GM18517 (cell line): ENCODE measurements around the gene PPP1R36.
"Not testable (repeated sequence)": the region's sequence is repeated elsewhere in the genome, so short reads cannot be mapped to it uniquely, and the experiment has no call there.

Source experiments
- ATAC-seq: cut with Tn5 transposase; IDR thresholded peaks from one replicate; pipeline ENCODE4 v1.9.1; 2021; ENCODE audit warnings: mild to moderate bottlenecking, moderate library complexity; ENCODE audit not compliant: unreplicated experiment

PPP1R36 gene

DNA sequence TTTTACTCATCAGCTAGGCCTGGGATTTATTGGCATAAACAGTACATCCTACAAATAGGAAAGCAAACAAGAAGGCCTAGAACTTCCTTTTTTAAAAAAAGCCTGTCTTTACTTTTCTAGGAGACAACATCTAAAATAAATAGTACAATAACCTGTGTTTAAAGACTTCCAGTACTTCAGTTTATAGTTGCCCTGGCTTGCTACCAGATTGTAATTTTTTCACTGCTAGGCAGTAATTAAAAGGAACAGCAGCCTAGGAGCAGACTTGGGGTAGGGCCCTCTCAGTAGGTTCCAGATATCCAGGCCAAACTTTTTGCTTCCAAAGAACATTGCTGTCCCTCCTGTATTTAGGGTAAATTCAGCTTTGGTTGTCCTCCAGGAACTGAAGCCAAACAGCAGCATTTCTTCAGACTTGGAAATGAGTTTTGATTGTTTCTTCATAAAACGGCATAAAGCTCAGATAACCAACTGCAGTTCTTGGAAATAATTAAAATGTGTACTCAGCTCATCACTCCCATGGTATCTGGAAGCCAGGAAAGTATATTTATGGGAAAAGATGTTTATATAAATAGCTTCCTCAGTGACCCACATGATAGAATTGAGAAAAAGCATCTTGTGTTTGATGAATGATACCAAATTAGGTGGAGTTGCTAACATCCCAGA lies 61.7 kb downstream of the PPP1R36 start:
- no peak for ATAC-seq

DNA sequence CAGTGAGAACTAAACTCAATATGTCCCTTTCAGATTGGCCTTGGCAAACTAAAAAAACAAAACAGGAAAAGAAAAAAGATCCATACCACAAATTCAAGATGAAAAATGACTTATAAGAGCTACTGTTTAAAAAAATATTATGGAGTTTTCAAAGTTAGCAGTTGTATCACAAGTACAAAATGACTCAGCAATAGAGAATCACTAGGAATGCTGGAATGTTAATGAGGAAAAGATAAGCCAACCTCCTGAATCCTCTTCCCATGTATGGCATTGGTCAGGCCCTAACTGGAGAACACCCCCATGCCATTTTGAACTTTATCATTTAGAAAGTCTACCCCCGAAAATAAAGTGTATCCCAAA lies 62.2 kb downstream of the PPP1R36 start:
- ATAC-seq = no peak

DNA sequence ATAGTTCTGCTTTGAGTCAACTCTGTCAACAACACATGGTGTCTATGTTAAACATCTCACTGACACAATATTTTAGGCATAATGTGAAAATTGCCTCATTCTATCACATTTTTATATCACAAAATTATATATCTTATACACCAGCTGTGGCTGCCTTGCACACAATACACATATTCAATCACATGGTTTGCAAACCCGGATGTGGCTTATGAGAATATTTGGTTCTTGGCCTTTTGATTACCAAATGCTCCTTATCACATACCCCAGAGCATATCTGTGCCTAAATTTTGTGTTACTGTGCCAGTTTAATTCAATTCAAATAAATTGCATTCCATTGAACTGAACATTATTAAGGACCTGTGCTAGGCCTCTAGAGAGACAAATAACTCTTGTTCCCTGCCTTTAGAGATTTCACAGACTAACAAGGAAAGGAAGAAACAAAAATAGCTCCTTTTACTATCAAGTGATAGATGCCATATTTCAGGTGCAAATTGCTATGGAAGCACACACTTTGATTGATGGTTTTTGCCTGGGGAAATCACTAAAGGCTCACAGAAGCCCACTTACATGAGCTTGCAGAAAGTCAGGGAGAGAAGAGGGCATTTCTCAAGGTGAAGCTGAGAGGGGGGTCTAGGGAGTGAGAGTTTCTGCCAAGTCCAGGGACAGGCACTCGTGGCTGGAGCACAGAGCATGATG lies 63.4 kb downstream of the PPP1R36 start:
- ATAC-seq = no peak

DNA sequence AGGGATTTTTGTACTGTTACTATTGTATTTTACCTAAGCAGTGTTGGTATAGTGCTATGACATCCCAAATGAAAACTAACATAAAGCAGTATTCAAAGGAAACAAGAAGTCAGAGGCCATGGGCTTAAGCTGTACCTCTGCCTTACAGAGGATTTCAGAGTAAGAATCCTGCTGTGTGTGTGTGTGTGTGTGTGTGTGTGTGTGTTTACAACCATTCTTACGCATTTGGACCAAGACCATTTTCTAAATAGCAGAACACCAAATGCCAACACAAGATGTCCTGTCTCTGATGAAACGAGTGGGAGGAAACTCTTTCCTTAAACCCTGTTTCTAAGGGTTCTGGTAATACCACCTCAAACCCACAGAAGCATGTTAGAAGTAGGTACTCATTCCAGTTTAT lies 64.4 kb downstream of the PPP1R36 start:
- ATAC-seq = no peak

DNA sequence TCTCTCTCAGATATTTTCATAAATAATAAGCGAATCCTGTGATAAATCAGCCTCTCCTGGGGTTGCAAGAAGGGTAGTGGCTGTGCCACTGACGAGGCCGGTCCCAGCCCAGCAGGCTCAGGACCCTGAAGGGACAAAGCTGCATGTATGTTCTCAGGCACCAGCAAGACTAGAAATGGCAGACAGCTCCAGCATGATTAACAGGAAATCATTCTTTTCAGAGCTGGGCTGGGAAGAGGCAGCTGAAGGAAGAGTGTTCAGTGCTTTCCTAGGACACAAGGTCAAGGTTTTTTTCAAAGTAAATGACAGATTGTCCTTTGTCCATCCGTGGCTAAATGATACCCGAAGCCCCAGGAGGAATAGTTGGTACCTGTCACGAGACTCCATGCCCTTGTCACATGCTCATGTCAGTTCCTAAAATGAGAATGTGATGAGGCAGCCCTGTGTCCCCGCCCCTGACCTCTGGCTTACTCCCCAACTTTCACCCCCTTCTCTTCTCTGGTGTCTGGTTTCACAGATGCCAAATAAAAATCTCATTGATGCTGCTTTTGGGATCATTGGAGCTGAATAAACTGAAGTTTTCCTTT lies 65.1 kb downstream of the PPP1R36 start:
- ATAC-seq = no peak

DNA sequence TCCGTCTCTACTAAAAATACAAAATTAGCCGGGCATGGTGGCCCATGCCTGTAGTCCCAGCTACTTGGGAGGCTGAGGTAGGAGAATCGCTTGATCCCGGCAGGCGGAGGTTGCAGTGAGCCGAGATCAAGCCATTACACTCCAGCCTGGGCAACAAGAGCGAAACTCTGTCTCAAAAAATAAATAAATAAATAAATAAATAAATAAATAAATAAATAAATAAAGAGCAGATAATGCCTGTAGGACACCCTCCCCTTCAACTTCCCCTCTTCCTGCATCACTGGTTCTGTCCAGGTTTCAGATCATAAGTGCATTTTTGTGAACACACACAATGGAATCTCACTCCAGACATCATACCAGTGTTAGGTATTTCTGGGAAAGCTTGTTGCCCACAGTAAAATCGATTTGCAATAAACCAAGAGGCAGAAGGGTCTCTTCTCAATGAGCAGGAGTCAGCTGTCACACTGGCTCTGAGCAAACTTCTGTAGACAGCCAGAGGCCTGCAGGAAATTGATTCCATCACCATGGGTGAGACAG lies 68.2 kb downstream of the PPP1R36 start:
- not testable (repeated sequence) for ATAC-seq

- no peak for ATAC-seq
These were observed 71.1 kb downstream of the PPP1R36 start for GRCh38 chr14:64620910-64621309.

DNA sequence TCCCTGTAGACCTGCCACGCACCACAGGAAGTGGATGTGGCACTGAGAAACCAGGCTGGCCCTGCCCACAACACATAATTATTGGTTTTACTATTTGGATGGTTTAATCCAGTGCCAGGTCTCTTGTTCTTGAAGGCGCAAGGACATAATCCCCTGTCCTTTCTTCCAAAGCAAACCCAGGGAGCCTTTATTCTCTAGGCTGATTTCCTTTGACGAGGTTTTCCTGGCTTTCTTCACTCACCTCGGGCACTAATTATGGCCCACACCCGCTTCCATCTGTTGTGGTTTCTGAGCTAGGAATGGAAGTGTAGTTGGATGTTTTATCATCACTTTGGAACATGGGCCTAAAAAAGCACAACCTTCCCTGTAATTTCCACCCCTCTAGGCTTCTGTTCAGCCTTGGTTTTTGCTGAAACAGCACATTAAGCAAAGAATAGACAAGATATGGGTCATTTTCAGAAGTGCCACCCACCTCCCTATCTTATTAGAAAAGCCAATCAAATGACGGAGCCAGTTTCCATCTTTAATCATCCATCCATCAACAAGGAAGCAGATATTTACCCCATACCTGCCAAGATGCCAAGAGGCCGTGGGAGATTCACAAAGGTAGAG lies 73.9 kb downstream of the PPP1R36 start:
- ATAC-seq = no peak

GRCh38 chr14:64625386-64626232 lies 75.8 kb downstream of the PPP1R36 start:
- no peak for ATAC-seq

DNA sequence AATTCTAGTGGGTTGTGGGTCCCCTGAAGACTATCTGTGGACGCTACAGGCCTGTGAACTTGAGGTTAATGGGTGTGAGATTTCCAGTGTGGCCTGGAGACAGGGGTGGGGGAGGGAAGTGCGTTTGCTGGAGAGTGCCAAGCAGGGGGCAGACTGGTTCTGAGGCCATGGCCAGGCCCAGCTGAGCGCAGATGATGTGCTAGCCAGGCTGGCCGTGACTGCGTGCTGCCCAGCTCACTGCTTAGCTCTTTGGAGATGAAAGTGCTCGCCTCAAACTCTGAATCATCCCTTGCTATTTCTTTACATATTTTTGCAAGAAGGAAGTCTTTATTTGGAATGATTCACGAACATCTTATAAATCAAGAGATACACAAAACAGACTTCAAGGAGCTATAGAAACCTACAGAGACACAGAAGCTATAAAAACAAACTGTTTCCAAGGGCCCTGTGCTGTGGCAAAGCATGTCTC lies 79.2 kb downstream of the PPP1R36 start:
- no peak for ATAC-seq

- no peak for ATAC-seq
These were observed 81.0 kb downstream of the PPP1R36 start for GRCh38 chr14:64630778-64631177.

DNA sequence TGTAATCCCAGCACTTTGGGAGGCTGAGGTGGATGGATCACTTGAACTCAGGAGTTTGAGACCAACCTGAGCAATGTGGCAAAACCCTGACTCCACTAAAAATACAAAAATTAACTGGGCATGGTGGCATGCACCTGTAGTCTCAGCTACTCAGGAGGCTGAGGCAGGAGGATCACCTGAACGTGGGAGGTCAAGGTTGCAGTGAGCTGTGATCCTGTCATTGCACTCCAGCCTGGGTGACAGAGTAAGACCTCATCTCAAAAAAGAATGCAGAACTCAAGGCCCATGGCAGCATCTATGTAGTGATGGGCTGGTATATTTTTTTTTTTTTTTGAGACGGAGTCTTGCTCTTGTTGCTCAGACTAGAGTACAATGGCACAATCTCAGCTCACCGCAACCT lies 81.5 kb downstream of the PPP1R36 start:
- ATAC-seq = not testable (repeated sequence)

- ATAC-seq = no peak
These were observed 82.3 kb downstream of the PPP1R36 start for GRCh38 chr14:64632056-64632455.

DNA sequence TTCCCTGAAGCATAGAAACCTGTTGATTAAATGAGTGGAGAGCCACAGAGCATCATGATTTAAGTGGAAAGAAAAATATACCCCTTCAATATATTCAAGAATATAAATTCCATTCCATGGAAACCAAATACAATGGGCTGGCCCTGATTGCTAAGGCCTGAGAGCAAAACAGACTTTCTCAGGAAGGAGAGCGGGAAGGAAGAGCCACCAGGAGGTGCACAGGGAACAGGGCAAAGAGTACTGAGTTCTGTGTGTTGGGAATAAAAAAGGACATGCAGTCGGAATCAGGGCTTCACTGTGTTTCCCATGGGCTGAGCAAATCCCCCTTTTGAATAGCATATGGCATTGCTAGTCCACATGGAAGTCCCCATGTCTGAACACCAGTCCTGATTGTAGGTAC lies 84.8 kb downstream of the PPP1R36 start:
- no peak for ATAC-seq

GRCh38 chr14:64636208-64636979 lies 86.6 kb downstream of the PPP1R36 start:
- ATAC-seq = no peak

DNA sequence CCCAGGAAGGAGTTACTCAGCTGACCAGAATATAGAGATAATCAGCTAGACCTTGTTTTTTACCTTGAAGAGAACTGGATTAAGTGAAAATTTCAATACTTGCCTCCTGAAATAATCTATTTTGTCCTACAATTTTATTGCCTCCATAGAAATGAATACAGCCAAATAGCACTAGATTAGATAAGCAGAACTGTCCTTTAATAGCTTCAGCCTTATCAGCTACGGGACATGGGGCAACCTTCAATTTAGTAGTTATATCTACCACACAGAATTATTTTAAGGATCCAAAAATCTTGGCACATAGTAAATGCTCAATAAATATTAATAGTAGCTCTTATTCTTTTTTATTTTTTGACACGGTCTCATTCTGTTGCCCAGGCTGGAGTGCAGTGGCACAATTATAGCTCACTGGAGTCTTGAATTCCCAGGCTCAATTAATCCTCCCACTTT lies 87.2 kb downstream of the PPP1R36 start:
- no peak for ATAC-seq

GRCh38 chr14:64637735-64638473 lies 88.1 kb downstream of the PPP1R36 start:
- ATAC-seq = no peak

GRCh38 chr14:64638625-64639024 lies 88.9 kb downstream of the PPP1R36 start:
- no peak for ATAC-seq
